Uterus (tissue), 4 donors: Measurements from ENCODE around the gene RAB39A. TPM values are rescaled to one million over a fixed set of nuclear protein-coding genes. Genes with fewer than 3 reads are reported as not detected.
A peak's percentile ranks its signal among the peaks of the same experiment; 100 is the strongest.

Experiments
- DNase-seq, 2 donors: peaks; one replicate each; pipeline ENCODE4 v3.0.0-alpha.2; 2019 to 2020
- H3K27ac ChIP-seq, 2 donors: fragments of 200-600 bp; sonication (generic); 1 replicate in 1 of 2; 2 replicates in 1 of 2; pipeline ENCODE4 v1.5.1; 2016 to 2018
- H3K27me3 ChIP-seq, 2 donors: fragments of 200-600 bp; sonication (generic); one replicate each; pipeline ENCODE4 v1.5.1; 2018 to 2019; ENCODE audit warnings: control low read depth in 1 of 2
- H3K36me3 ChIP-seq, 2 donors: fragments of 200-600 bp; sonication (generic); one replicate each; pipeline ENCODE4 v1.5.1; 2019; ENCODE audit warnings: control low read depth in 1 of 2
- H3K4me1 ChIP-seq, 2 donors: fragments of 200-600 bp; sonication (generic); one replicate each; pipeline ENCODE4 v1.5.1; 2018 to 2019; ENCODE audit warnings: control low read depth in 1 of 2
- H3K4me3 ChIP-seq, 2 donors: fragments of 200-600 bp; sonication (generic); 1 replicate in 1 of 2; 2 replicates in 1 of 2; pipeline ENCODE4 v1.5.1; 2018 to 2019; ENCODE audit warnings: mild to moderate bottlenecking in 1 of 2
- H3K9me3 ChIP-seq, 2 donors: fragments of 200-600 bp; sonication (generic); one replicate each; pipeline ENCODE4 v1.5.1; 2019; ENCODE audit warnings: control low read depth in 1 of 2
- POLR2A ChIP-seq, 2 donors: fragments of 450-650 bp; IDR thresholded peaks; one replicate each; pipeline ENCODE4 v1.6.1; 2016; ENCODE audit warnings: antibody characterized with exemption in 2 of 2, mild to moderate bottlenecking in 1 of 2, moderate library complexity in 1 of 2
- intact Hi-C: fragments of 100-400 bp; cut with DNase I; formaldehyde crosslinking; loops from one replicate; pipeline ENCODE4 v1.15.1; 2023; ENCODE audit warnings: low total_unique reads
- total RNA-seq, 4 donors: library from RNA; depleted of rRNA in 3 of 4; stranded (reverse); fragments of >200 nt in 3 of 4; gene quantifications; one replicate each; pipeline versions ENCODE4 v1.1.0 to v1.2.4, GENCODE V29; 2014 to 2023
- TF ChIP-seq, protein P1 (sequence below), 4 experiments: fragments of 200-600 bp in 2 of 4; fragments of 450-650 bp in 2 of 4; sonication (generic) in 2 of 4; IDR thresholded peaks; one replicate each; pipeline ENCODE4 v1.5.1; 2016 to 2019; ENCODE audit warnings: antibody characterized with exemption in 4 of 4, mild to moderate bottlenecking in 2 of 4, moderate library complexity in 1 of 4
- donor health status: DM: yes; HTN: yes; CAD: no.

RAB39A gene
- total RNA-seq, 4 donors from 2014 or later, result 0.26 to 3.9 (median 0.79) TPM; not detected in 1

DNA sequence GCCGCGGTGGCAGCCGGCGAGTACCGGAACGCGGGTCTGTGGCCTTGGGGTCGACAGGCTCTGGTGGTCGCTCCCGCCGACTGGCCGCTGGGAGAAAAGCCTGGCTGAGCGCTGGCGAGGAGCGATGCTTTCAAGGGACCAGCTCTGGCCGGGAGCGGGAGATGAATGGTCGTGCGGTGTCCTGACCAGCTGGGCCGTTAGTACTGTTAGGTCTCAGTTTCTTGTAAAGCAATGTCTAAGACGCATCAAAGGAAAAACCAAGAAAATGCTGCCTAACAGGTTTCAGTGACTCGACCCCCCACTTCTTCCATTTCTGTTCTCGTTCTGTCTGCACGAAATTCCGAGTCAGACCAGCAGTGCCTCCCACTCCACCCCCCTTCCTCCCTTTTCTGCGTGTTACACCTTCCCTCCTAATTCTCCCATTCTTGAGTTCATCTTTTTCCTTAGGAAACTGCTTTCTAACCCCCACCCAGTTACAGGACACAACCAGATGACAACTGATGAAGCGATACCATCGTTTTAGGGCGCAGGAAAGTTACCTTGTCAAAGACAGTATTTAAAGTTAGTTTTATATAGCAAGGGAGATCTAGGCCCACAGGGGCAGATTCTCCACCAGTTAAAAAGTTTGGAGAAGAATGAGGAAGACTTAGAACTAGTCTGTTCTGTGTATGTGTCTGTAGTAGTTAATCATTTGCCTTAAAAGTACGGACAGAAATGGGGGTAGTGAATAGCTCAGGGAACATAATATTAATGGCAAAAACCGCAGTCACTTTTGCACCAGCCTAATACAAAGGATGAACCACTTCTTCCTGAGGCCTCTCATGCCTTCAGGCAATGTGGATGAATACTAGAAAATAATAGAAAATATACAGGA, 81.5 kb downstream of the RAB39A start:
- intact Hi-C loops, result no loop called here
- no peak for TF ChIP-seq POLR2A (IDR thresholded peaks at IDR 0.05)
- TF ChIP-seq, protein P1, sequence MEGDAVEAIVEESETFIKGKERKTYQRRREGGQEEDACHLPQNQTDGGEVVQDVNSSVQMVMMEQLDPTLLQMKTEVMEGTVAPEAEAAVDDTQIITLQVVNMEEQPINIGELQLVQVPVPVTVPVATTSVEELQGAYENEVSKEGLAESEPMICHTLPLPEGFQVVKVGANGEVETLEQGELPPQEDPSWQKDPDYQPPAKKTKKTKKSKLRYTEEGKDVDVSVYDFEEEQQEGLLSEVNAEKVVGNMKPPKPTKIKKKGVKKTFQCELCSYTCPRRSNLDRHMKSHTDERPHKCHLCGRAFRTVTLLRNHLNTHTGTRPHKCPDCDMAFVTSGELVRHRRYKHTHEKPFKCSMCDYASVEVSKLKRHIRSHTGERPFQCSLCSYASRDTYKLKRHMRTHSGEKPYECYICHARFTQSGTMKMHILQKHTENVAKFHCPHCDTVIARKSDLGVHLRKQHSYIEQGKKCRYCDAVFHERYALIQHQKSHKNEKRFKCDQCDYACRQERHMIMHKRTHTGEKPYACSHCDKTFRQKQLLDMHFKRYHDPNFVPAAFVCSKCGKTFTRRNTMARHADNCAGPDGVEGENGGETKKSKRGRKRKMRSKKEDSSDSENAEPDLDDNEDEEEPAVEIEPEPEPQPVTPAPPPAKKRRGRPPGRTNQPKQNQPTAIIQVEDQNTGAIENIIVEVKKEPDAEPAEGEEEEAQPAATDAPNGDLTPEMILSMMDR (IDR thresholded peaks at IDR 0.05), result no peak
- Histone ChIP-seq H3K4me3 (peak overlapping the region; percentile 68 to 97), H3K36me3 (no peaks in the 10 kb centered on the region), H3K27me3 (no peaks in the 10 kb centered on the region), H3K9me3 (no peaks in the 10 kb centered on the region), H3K27ac (peak overlapping the region; percentile 96 to 99), H3K4me1 (no peaks in the 10 kb centered on the region)
- no peak for DNase-seq

DNA sequence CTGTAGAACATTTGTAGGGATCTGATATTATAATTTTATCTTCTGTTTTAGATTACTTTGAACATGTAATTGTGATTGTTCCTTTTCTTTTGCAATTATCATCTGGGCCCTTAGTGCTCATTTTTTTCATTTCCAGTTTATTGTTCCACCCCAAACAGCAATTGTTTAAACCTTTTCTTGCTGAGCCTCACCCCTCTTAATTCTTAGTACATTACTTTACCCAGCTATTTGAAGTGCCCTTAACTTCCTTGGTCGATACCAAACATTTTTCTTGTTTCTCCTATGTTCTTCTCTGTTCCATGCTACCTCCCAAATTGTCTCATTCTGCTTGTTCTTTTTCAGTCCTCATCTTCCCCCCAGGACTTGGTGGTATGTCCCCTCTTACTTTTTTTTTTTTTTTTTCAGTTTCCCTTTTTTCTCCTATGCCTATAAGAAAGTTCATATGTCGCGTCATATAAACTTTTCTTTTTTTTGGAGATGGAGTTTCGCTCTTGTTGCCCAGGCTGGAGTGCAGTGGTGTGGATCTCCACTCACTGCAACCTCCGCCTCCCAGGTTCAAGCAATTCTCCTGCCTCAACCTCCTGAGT, 84.0 kb downstream of the RAB39A start:
- Histone ChIP-seq H3K27ac (no peak overlapping the region), H3K4me1 (no peaks in the 10 kb centered on the region), H3K4me3 (no peak overlapping the region), H3K27me3 (no peaks in the 10 kb centered on the region), H3K36me3 (no peaks in the 10 kb centered on the region), H3K9me3 (no peaks in the 10 kb centered on the region)
- intact Hi-C loops, result no loop called here
- no peak for DNase-seq
- TF ChIP-seq, protein P1 (IDR thresholded peaks at IDR 0.05), result no peak
- TF ChIP-seq POLR2A (IDR thresholded peaks at IDR 0.05), result no peak

Other genes starting within 250 kb of the RAB39A start
- 1 to 10 TPM in 2 of 4 donors, not detected in 2; 2.0 to 2.3 TPM for gene SLN, start 216.4 kb upstream of the RAB39A start, total RNA-seq
- 10 to 100 TPM in 1 of 4 donors, 1 to 10 TPM in 3; 5.4 to 34.9 (median 6.2) TPM for gene SLC35F2, start 69.7 kb upstream of the RAB39A start, total RNA-seq
- gene CUL5, start 80.5 kb downstream of the RAB39A start, total RNA-seq, result 10 to 100 TPM; 29.5 to 79.8 (median 40.9) TPM
- 10 to 100 TPM; 50.9 to 86.2 (median 70.9) TPM for gene ACAT1, start 193.1 kb downstream of the RAB39A start, total RNA-seq